Measurements from ENCODE around the gene CXCR5. TPM values are rescaled to one million over a fixed set of nuclear protein-coding genes. Genes with fewer than 3 reads are reported as not detected.

The CXCR5 gene
- total and polyA plus RNA-seq, 10 of the 15 experiments (the other 5 are each of a cell fraction or from before 2014, with no cell fraction given): 0.03 to 0.63 (median 0.25) TPM

DNA sequence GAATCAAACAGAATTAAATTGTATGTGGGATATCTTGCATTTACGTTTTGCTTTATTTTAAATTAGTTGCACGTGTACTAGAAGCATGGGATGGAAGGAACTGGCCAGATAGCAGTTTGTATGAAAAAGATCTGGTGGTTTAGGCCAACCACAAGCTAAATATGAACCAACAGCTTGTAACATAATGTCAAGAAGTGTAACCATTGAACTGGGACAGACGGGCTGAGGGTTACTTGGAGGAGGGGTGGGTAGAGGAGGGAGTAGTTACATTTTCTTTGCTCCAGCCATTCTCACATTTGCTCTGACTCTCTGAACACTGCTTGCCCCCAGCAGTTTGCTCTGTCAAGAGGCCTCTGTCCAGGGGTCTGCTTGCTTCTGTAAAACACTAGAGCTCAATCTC is 31.7 kb upstream of the CXCR5 start (continued):
- TF ChIP-seq CREB1 (IDR thresholded peaks at IDR 0.05; ENCODE audit: low read depth) (0 out of 2 replicates have a peak, but pooled peaks have one; percentile 19), MTA3 (IDR thresholded peaks at IDR 0.05; ENCODE audit: borderline replicate concordance, low read length) (peak; percentile 48; the same call in 1 of the 2 replicates), IKZF2 (IDR thresholded peaks at IDR 0.05) (peak; percentile 37 to 39; a peak in 2 of 4 replicates), ETV6 (conservative IDR thresholded peaks at IDR 0.05 in 1 of 2, IDR thresholded peaks at IDR 0.05 in 1 of 2; ENCODE audit: borderline replicate concordance in 1 of 2, low read depth in 1 of 2) (no peak), ESRRA (IDR thresholded peaks at IDR 0.05; ENCODE audit: low read length) (no peak), NR2F1 (conservative IDR thresholded peaks at IDR 0.05) (0 out of 2 replicates have a peak, but pooled peaks have one; percentile 15), EP300 (IDR thresholded peaks at IDR 0.05; ENCODE audit: borderline replicate concordance in 1 of 2, control insufficient read depth in 1 of 2, low read depth in 2 of 2, low read length in 2 of 2) (peak in 1 of 2 experiments; percentile 55; a peak in 2 of 4 replicates), SP1 (IDR thresholded peaks at IDR 0.05; ENCODE audit: low read depth, low read length) (no peak), CHD4 (IDR thresholded peaks at IDR 0.05) (no peak), SPI1 (IDR thresholded peaks at IDR 0.05; ENCODE audit: borderline replicate concordance, insufficient read depth, low read depth, low read length) (peak; percentile 21; the same call in 1 of the 2 replicates), NR2C2 (IDR thresholded peaks at IDR 0.05; ENCODE audit: borderline replicate concordance, control insufficient read depth, insufficient read length, low read depth) (no peak), NRF1 (conservative IDR thresholded peaks at IDR 0.05; ENCODE audit: low read depth, low read length) (no peak), POU2F2 (IDR thresholded peaks at IDR 0.05; ENCODE audit: borderline replicate concordance, low read depth, low read length) (0 out of 3 replicates have a peak, but pooled peaks have one; percentile 54), SREBF2 (IDR thresholded peaks at IDR 0.05; ENCODE audit: low read length) (no peak), FOS (IDR thresholded peaks at IDR 0.05; ENCODE audit: borderline replicate concordance, extremely low read depth, insufficient read length) (no peak), CREM (IDR thresholded peaks at IDR 0.05; ENCODE audit: low read depth) (no peak), SIX5 (IDR thresholded peaks at IDR 0.05; ENCODE audit: low read depth, low read length, severe bottlenecking) (no peak), IRF4 (IDR thresholded peaks at IDR 0.05; ENCODE audit: low read depth, low read length) (0 out of 2 replicates have a peak, but pooled peaks have one; percentile 53)
- TF ChIP-seq, protein P1, sequence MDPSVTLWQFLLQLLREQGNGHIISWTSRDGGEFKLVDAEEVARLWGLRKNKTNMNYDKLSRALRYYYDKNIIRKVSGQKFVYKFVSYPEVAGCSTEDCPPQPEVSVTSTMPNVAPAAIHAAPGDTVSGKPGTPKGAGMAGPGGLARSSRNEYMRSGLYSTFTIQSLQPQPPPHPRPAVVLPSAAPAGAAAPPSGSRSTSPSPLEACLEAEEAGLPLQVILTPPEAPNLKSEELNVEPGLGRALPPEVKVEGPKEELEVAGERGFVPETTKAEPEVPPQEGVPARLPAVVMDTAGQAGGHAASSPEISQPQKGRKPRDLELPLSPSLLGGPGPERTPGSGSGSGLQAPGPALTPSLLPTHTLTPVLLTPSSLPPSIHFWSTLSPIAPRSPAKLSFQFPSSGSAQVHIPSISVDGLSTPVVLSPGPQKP (IDR thresholded peaks at IDR 0.05; ENCODE audit: low read depth, low read length): no peak
- TF ChIP-seq, protein P2, sequence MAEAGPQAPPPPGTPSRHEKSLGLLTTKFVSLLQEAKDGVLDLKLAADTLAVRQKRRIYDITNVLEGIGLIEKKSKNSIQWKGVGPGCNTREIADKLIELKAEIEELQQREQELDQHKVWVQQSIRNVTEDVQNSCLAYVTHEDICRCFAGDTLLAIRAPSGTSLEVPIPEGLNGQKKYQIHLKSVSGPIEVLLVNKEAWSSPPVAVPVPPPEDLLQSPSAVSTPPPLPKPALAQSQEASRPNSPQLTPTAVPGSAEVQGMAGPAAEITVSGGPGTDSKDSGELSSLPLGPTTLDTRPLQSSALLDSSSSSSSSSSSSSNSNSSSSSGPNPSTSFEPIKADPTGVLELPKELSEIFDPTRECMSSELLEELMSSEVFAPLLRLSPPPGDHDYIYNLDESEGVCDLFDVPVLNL (IDR thresholded peaks at IDR 0.05; ENCODE audit: low read depth, low read length): no peak
- TF ChIP-seq, protein P3, sequence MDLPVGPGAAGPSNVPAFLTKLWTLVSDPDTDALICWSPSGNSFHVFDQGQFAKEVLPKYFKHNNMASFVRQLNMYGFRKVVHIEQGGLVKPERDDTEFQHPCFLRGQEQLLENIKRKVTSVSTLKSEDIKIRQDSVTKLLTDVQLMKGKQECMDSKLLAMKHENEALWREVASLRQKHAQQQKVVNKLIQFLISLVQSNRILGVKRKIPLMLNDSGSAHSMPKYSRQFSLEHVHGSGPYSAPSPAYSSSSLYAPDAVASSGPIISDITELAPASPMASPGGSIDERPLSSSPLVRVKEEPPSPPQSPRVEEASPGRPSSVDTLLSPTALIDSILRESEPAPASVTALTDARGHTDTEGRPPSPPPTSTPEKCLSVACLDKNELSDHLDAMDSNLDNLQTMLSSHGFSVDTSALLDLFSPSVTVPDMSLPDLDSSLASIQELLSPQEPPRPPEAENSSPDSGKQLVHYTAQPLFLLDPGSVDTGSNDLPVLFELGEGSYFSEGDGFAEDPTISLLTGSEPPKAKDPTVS (IDR thresholded peaks at IDR 0.05; ENCODE audit: low read depth, low read length): no peak
- TF ChIP-seq, protein P4, sequence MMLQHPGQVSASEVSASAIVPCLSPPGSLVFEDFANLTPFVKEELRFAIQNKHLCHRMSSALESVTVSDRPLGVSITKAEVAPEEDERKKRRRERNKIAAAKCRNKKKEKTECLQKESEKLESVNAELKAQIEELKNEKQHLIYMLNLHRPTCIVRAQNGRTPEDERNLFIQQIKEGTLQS (IDR thresholded peaks at IDR 0.05; ENCODE audit: borderline replicate concordance, extremely low read depth, low read depth, low read length): no peak
- TF ChIP-seq, protein P5, sequence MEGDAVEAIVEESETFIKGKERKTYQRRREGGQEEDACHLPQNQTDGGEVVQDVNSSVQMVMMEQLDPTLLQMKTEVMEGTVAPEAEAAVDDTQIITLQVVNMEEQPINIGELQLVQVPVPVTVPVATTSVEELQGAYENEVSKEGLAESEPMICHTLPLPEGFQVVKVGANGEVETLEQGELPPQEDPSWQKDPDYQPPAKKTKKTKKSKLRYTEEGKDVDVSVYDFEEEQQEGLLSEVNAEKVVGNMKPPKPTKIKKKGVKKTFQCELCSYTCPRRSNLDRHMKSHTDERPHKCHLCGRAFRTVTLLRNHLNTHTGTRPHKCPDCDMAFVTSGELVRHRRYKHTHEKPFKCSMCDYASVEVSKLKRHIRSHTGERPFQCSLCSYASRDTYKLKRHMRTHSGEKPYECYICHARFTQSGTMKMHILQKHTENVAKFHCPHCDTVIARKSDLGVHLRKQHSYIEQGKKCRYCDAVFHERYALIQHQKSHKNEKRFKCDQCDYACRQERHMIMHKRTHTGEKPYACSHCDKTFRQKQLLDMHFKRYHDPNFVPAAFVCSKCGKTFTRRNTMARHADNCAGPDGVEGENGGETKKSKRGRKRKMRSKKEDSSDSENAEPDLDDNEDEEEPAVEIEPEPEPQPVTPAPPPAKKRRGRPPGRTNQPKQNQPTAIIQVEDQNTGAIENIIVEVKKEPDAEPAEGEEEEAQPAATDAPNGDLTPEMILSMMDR (IDR thresholded peaks at IDR 0.05 in 2 of 3, conservative IDR thresholded peaks at IDR 0.05 in 1 of 3; ENCODE audit: control insufficient read depth in 2 of 3, extremely low read depth in 1 of 3, insufficient read depth in 1 of 3, low read depth in 3 of 3, low read length in 3 of 3): no peak
